Stimulated activated CD4-positive, alpha-beta T cell treated with anti-CD3 and anti-CD28 coated beads, Interleukin-12 subunit alpha, Interleukin-12 subunit beta, amount 100 ng/mL, for 24 hours (primary cell): ENCODE results near the gene PRKACB.

Source experiments
- DNase-seq, 2 experiments: peaks; one replicate each; pipeline ENCODE4 v3.0.0-alpha.2; 2020; ENCODE audit warnings: low read depth in 2 of 2

The PRKACB gene

GRCh38 chr1:84156210-84156621, 12.1 kb downstream of the PRKACB start:
- no peak for DNase-seq

- no peak for DNase-seq
These were observed 15.6 kb downstream of the PRKACB start for GRCh38 chr1:84159533-84160240.

DNA sequence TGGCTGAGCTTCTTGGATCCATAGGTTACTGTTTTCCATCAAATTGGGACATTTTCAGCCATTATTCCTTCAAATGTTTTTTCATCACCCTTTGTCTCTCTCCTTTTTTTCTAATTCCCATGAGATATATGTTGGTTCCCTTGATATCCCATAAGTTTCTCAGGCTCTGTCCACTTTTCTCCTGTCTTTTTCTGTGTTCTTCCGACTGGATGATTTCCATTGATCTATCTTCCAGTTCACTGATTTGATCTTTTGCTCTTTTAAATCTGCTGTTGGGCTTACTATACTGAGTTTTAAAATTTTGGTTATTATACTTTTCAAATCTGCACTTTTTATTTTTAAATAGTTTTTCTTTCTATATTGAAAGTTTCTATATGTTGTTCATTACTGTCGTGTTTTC, 18.2 kb downstream of the PRKACB start:
- no peak for DNase-seq

DNA sequence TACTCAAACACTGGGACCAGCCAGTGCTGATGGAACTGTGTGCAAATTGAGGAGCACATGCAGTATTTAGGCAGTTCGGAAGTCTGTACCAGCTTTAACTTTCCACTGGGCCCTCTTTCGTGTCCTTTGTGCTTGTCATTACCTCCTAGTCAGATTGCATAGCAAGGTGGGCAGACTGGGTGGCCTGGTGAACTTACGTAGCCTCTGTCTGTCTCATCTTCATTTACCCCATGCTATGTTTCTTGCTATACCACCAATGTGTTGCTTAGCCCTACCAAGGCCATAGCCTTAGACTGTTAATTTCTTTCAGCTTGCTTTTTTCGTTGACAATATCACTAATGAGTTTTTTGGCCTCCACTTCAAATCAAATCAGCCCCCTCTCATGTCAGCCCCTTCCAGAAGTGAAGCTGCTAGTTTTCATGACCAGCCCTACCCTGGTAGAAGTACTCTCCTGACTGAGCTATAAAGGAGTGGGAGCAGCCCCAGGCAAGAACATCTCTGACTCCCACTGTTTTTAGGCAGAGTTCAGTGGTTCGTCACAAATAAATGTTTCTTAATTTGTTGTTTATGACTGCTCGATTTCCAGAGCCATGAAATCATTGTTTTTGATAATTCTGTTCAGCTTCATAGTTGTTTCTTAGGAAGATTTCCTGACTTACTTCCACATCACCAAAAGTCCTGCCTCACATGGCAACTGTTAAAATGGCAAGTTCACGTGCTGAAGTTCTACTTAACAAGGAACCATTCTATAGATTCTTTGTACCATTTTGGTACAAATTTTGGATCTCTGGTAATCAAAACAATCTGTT, 19.3 kb downstream of the PRKACB start:
- no peak for DNase-seq

DNA sequence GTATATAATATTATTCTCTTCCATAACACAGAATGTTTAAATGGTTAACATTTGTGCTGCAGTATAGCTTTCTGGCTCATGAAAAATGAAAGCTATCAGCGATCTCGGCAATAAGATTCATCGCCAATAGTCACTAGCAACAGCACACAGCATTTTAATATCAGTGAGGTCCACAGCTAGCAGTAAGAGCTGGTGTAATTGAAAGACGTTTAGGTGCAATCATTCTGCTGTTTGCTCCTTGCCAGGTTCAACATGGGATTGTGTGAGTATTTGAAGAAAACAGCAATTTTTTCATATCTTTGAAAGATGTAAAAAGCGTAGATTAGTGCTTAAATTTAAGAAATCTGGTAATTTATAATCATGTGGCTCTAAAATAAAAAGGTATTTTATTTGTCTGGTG, 20.1 kb downstream of the PRKACB start:
- no peak for DNase-seq

GRCh38 chr1:84164567-84165021, 20.5 kb downstream of the PRKACB start:
- no peak for DNase-seq

DNA sequence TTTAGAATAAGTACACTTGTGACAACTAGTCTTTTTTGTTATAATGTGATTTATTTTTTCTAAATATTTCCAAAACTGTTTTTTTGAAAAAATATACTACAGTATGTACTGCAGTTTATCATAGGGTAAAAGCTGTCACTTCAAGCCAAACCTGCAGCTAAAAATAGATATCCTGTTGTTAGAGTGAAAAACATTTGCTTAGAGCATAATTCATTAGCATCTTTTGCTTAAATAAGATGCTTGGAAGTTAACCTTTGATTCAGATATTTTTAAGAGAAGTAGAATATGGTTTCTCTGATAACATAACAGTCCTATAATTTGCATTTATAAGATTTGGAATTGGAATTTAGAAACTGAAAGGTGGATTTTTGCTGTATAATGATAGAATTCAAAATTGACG, 21.5 kb downstream of the PRKACB start:
- DNase-seq, result no peak

- no peak for DNase-seq
These were observed 22.7 kb downstream of the PRKACB start for GRCh38 chr1:84166797-84167196.

DNA sequence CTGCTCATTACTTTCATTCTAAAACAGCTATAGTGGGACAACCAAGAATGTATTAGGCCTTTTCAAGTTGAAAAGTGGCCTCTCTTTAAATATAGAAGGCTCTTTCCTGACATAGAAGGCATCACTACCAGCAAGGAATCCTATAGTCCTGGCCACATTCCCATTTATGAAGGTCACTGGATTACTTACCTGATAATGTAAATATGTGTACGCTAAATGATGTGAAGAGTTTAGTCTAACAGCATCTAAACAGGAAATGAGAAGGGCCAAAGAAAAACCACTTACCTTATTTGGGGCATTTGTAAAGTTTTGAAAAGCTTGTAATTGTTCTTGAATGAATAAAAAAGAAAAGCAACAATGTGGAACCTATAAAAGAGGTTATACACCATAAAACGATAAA, 24.7 kb downstream of the PRKACB start:
- DNase-seq, result no peak

DNA sequence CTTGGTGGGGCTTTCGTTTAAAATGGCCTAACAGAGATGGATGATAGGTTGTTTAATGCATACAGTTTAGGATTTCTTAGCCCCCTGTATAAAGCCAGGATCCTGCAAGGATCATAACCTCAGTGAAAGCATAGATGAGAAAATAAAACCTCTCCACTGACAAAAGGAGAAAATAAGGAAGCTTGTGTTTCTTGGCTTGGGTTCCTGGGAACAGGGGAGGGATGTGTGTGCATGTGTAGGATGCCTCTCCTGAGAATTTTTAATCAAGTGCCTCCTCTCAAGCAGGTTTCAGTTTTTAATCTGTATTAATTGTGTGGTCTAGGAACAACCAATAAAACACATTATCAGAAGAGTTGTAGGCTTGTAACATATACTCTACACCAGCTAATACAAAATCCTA, 26.1 kb downstream of the PRKACB start:
- no peak for DNase-seq

- DNase-seq, result no peak
These were observed 27.4 kb downstream of the PRKACB start for GRCh38 chr1:84171481-84171880.

DNA sequence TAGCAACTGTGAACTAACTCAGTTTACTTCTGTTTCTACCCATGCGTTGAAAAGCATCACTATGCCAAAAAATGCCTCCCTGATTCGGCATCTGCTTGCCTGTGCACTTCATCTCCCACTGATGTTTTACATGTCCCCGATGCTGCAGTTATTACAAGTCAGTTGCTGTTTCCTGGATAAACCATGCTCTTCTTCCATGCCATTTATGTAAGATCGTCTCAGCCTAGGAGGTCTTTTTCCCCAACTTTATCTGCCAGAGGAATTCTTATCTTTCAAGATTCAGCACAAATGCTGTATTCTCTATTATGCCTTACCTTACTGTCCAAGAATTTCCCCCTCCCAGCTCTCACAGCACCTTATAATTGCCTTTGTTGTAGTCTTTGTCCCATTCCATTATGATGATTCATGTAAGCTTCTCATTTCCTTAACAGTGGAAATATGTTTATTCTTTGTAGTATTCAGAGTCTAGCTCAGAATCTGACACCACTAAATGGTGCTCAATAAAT, 30.0 kb downstream of the PRKACB start:
- DNase-seq, result no peak

DNA sequence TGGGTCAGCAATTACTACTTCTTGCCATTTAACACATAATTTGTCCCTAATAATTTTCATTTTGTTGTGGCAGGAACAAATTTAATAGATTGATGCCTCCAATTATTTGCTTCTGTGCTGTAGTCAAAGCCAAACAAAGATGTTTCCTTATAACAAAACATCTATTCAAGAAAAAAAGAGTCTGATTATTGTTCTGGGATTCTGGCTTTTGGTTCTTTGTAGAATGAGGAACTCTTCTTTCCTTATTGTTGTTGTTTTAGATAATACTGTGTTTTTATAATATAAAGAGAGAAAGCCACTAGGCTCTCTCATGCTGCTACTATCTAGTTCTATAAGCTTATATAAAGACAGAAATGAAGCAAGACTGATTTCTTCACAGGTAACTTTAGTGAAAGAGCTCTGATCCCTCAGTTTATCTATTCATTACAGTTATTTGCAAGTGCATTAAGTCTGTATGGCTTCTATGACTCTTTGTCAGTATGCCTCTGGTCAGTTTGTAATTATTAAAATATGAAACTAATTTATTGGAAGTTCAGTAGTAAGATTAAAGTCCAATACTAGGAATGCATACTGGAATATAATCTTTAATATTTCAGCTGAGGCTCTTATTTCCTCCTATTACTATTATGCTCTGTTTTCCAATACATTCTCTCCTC, 37.4 kb downstream of the PRKACB start:
- DNase-seq, result no peak

DNA sequence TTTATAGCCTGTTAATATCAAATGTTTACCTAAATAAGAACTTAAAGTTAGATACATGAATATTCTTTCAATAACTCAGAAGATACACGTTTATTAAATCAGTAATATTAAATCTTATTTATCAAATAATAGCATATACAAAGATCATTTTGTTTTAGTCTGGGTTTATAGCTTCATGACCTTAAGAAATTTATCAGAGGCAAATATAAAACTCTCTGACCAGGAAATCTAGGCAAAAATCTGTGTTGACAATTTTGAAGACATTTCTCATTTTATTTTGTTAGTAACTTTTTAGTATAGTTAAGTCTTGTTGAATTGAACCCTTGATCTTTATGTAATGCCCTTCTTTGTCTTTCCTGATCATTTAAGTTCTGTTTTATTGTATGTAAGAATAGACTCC, 46.4 kb downstream of the PRKACB start:
- no peak for DNase-seq

- no peak for DNase-seq
These were observed 48.6 kb downstream of the PRKACB start for GRCh38 chr1:84192681-84193080.

DNA sequence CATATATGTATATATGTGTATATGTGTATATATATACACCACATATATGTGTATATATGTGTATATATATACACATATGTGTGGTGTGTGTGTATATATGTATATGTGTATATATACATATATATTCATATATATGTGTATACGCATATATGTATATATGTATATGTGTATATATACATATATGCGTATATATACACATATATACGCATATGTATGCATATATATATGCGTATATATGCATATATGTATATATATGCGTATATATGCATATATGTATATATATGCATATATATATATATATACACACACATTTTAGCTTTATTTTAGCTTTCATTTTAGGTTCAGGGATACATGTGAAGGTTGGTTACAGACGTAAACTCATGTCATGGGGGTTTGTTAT, 54.8 kb downstream of the PRKACB start:
- no peak for DNase-seq

DNA sequence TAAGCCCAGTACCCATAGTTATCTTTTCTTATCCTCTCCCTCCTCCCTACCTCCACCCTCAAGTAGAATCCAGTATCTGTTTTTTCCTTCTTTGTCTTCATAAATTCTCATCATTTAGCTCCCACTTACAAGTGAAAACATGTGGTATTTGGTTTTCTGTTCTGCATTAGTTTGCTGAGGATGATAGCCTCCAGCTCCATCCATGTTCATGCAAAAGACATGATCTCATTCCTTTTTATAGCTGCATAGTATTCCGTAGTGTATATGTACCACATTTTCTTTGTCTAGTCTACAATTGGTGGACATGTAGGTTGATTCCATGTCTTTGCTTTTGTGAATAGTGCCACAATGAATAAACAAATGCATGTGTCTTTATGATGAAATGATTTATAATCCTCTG, 55.2 kb downstream of the PRKACB start:
- no peak for DNase-seq

DNA sequence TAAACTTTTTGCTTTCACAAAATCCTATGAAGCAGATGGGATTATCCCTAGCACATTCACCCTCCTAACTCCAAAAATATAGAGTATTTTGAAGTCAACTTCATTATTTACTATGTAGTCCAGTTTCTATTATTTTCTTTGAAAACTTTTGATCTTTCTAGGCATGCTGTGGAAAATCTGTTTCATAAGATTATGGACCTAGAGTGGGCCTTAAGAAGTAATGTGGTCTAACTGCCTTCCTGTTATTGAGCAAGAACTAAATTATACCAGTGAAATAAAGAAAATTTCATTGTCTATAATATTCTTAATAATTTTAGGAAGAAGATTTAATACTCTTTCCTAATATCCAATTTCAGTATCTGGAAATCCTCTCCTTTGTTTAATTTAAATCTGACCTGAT, 58.1 kb downstream of the PRKACB start:
- no peak for DNase-seq

GRCh38 chr1:84206375-84206774, 62.3 kb downstream of the PRKACB start:
- no peak for DNase-seq

- DNase-seq, result no peak
These were observed 64.9 kb downstream of the PRKACB start for GRCh38 chr1:84208935-84209334.

DNA sequence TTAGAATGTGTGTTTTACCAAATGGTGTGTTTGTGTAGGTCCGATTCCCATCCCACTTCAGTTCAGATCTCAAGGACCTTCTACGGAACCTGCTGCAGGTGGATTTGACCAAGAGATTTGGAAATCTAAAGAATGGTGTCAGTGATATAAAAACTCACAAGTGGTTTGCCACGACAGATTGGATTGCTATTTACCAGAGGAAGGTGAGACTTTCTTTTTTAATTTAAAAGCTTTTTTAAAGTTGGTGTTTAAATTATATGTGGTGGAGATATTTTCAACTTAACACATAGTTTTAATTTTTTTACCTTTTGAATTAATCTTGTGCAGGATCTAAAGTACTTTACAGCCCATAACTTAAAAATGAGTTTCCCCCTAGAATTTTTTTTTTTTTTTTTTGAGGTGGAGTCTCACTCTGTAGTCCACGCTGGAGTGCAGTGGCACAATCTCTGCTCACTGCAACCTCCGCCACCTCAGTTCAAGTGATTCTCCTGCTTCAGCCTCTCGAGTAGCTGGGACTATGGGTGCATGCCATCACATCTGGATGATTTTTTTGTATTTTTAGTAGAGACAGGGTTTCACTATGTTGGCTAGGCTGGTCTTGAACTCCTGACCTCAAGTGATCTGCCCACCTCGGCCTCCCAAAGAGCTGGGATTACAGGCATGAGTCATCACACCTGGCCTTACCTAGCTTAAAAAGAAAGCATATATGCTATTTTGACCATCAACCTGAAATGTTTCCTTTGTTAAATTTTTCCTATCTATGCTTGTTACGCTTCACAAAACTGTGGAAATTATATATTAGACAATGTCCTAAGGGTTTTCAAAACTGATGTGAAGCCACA, 70.3 kb downstream of the PRKACB start:
- DNase-seq, result no peak

DNA sequence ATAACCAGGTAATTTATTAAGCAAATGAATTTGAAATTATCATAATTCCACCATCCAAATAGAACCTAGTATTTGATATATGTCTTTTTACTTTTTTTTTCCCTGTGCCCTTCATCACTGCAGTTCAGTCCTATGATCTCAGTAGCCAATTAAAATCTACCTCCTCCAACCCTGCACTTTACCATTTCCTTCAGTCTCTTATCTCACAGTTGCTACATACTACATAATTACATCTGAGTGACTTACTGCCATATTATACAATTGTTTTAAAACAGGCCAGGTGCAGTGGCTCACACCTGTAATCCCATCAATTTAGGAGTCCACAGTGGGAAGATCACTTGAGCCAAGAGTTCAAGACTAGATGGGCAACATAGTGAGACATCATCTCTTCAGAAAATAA, 73.2 kb downstream of the PRKACB start:
- no peak for DNase-seq
